CD14-positive monocyte (primary cell): ENCODE measurements around the gene MBNL2. TPM values are rescaled to one million over a fixed set of nuclear protein-coding genes. Genes with fewer than 3 reads are reported as not detected.

Source experiments
- DNase-seq, 3 donors: peaks; one replicate each; pipeline ENCODE4 v3.0.0-alpha.2; 2011 to 2022
- H2AFZ ChIP-seq: 2 replicates; pipeline ENCODE4 v1.6.0; 2012; ENCODE audit warnings: mild to moderate bottlenecking, low read depth, low read length, inconsistent platforms; ENCODE audit not compliant: insufficient read depth, poor library complexity, severe bottlenecking
- H3K27ac ChIP-seq, 2 donors: 1 replicate in 1 of 2; 2 replicates in 1 of 2; pipeline ENCODE4 v1.5.1; 2012 to 2013; ENCODE audit warnings: low read length in 2 of 2, control low read depth in 1 of 2, inconsistent platforms in 1 of 2, low read depth in 1 of 2, mild to moderate bottlenecking in 1 of 2
- H3K27me3 ChIP-seq, 2 donors: one replicate each; pipeline versions ENCODE4 v1.6.0 to v1.6.1; 2011 to 2013; ENCODE audit warnings: low read length in 2 of 2; ENCODE audit not compliant: control insufficient read depth in 2 of 2, insufficient read depth in 2 of 2
- H3K36me3 ChIP-seq, 2 donors: replicated peaks in 1 of 2; 1 replicate in 1 of 2; 2 replicates in 1 of 2; pipeline versions ENCODE4 v1.5.1 to v1.6.1; 2012 to 2013; ENCODE audit warnings: low read length in 2 of 2, control low read depth in 1 of 2, inconsistent platforms in 1 of 2, mild to moderate bottlenecking in 1 of 2; ENCODE audit not compliant: insufficient read depth in 2 of 2, control insufficient read depth in 1 of 2
- H3K4me1 ChIP-seq, 2 donors: 1 replicate in 1 of 2; 2 replicates in 1 of 2; pipeline versions ENCODE4 v1.5.1 to v1.6.1; 2012 to 2013; ENCODE audit warnings: low read length in 2 of 2, control low read depth in 1 of 2, inconsistent platforms in 1 of 2, mild to moderate bottlenecking in 1 of 2, moderate library complexity in 1 of 2; ENCODE audit not compliant: insufficient read depth in 2 of 2, control insufficient read depth in 1 of 2
- H3K4me2 ChIP-seq: replicated peaks from 2 replicates; pipeline ENCODE3; 2012; ENCODE audit warnings: low read length, moderate library complexity, mild to moderate bottlenecking; ENCODE audit not compliant: poor library complexity, severe bottlenecking; ENCODE audit errors: extremely low read depth
- H3K4me3 ChIP-seq, 3 experiments: fragments of 200-600 bp in 1 of 3; sonication (generic) in 1 of 3; replicated peaks in 1 of 3; 1 replicate in 2 of 3; 2 replicates in 1 of 3; pipeline ENCODE4 v1.5.1; 2011 to 2013; ENCODE audit warnings: low read length in 3 of 3, mild to moderate bottlenecking in 3 of 3, control low read depth in 2 of 3, low read depth in 2 of 3, inconsistent platforms in 1 of 3, moderate library complexity in 1 of 3
- H3K79me2 ChIP-seq: 2 replicates; pipeline ENCODE4 v1.6.0; 2012; ENCODE audit warnings: mild to moderate bottlenecking, control low read depth, inconsistent platforms, low read length, moderate library complexity; ENCODE audit not compliant: insufficient read depth
- H3K9ac ChIP-seq: 2 replicates; pipeline ENCODE4 v1.6.0; 2017; ENCODE audit warnings: low read length, mild to moderate bottlenecking; ENCODE audit not compliant: insufficient read depth, poor library complexity, severe bottlenecking
- H3K9me3 ChIP-seq, 2 donors: replicated peaks in 1 of 2; 1 replicate in 1 of 2; 2 replicates in 1 of 2; pipeline versions ENCODE4 v1.5.1 to v1.6.1; 2012 to 2013; ENCODE audit warnings: low read length in 2 of 2, control low read depth in 1 of 2; ENCODE audit not compliant: control insufficient read depth in 1 of 2, insufficient read depth in 1 of 2
- H4K20me1 ChIP-seq: 2 replicates; pipeline ENCODE4 v1.6.0; 2012; ENCODE audit warnings: mild to moderate bottlenecking, low read length, control low read depth, moderate library complexity; ENCODE audit not compliant: insufficient read depth
- H3K27ac Mint-ChIP-seq, 7 donors: one replicate each; pipeline ENCODE4 v1.8.0; 2020; ENCODE audit warnings: mild to moderate bottlenecking in 7 of 7, mixed read lengths in 7 of 7, moderate library complexity in 6 of 7, inconsistent platforms in 2 of 7
- H3K27me3 Mint-ChIP-seq, 3 donors: one replicate each; pipeline ENCODE4 v1.8.0; 2021 to 2022; ENCODE audit warnings: low read depth in 3 of 3, mild to moderate bottlenecking in 3 of 3, mixed read lengths in 3 of 3, moderate library complexity in 3 of 3, inconsistent platforms in 1 of 3
- H3K36me3 Mint-ChIP-seq, 2 donors: one replicate each; pipeline ENCODE4 v1.8.0; 2020; ENCODE audit warnings: mixed read lengths in 2 of 2, inconsistent platforms in 1 of 2, mild to moderate bottlenecking in 1 of 2
- H3K4me1 Mint-ChIP-seq: one replicate; pipeline ENCODE4 v1.8.0; 2020; ENCODE audit warnings: mild to moderate bottlenecking, mixed read lengths
- H3K4me3 Mint-ChIP-seq, 2 donors: one replicate each; pipeline ENCODE4 v1.8.0; 2020; ENCODE audit warnings: mild to moderate bottlenecking in 2 of 2, mixed read lengths in 2 of 2, moderate library complexity in 1 of 2
- H3K9me3 Mint-ChIP-seq, 7 donors: one replicate each; pipeline ENCODE4 v1.8.0; 2020 to 2022; ENCODE audit warnings: mixed read lengths in 7 of 7, mild to moderate bottlenecking in 6 of 7, moderate library complexity in 6 of 7, inconsistent platforms in 2 of 7
- WGBS: methylation state at CpG from one replicate; pipeline ENCODE4 v1.1.5; 2013; ENCODE audit warnings: missing lambda C conversion rate; ENCODE audit not compliant: insufficient coverage; 5-methylcytosine and 5-hydroxymethylcytosine counted together
- intact Hi-C, 2 donors: fragments of 100-400 bp; cut with micrococcal nuclease; formaldehyde crosslinking; loops; one replicate each; pipeline versions ENCODE4 v1.15.0 to v1.15.1; 2023
- polyA plus RNA-seq, 3 donors: library from polyadenylated mRNA; depleted of rRNA in 1 of 3; unstranded in 2 of 3; stranded (reverse) in 1 of 3; fragments of 300-500 nt in 2 of 3; fragments of >200 nt in 1 of 3; fragmentation: Illumina TruSeq in 2 of 3; gene quantifications; 1 replicate in 2 of 3; 2 replicates in 1 of 3; pipeline ENCODE4 v1.2.3, GENCODE V29; 2012 to 2021
- TF ChIP-seq, protein P1 (sequence below): fragments of 200-600 bp; IDR thresholded peaks from one replicate; pipeline ENCODE4 v1.8.0; 2022; ENCODE audit warnings: antibody characterized with exemption, mild to moderate bottlenecking

Gene MBNL2
- polyA plus RNA-seq, 3 donors, result 8.5 to 15.5 (median 13.4) TPM

DNA sequence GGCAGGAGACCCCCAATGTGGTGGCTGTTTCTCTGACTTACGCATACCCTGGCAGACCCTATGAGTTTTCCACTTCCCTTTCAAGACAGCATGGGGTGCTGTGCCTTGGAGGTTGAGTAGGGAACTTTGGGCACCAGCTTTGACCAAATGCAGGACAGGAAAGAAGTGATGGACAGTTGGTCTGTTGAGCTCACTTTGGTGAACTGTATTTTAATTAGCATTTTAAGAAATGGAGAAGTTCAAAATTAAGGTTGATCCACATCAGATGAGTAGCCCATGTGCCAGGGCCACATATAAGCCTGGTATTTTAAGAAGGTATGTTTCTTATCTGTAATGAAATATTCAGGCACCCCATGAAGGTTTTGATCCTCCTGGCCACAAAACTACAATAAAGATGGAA is 165.8 kb downstream of the MBNL2 start:
- Mint-ChIP-seq H3K4me3 (peak overlapping the region; percentile 57 to 84), H3K4me1 (peaks cover 48% of the 10 kb centered on the region), H3K27ac (peak overlapping the region; percentile 89 to 98 (median 96)), H3K9me3 (peaks cover 0 to 2% (median 0%) of the 10 kb centered on the region in 7 donors), H3K27me3 (no peaks in the 10 kb centered on the region), H3K36me3 (peaks cover 10 to 11% of the 10 kb centered on the region in 2 donors)
- peak overlapping the region in 1 of 3 experiments; percentile 67 for H3K4me3 ChIP-seq
- no peaks in the 10 kb centered on the region for H3K9me3 ChIP-seq
- peak overlapping the region; percentile 46 for H2AFZ ChIP-seq
- peak overlapping the region; percentile 87 to 89 for H3K27ac ChIP-seq
- H3K4me2 ChIP-seq, result peak overlapping the region; percentile 71
- no CpG with 5 or more reads among the region's 1 CpG for WGBS
- H3K4me1 ChIP-seq, result peaks cover 51 to 53% of the 10 kb centered on the region in 2 donors
- TF ChIP-seq, protein P1, sequence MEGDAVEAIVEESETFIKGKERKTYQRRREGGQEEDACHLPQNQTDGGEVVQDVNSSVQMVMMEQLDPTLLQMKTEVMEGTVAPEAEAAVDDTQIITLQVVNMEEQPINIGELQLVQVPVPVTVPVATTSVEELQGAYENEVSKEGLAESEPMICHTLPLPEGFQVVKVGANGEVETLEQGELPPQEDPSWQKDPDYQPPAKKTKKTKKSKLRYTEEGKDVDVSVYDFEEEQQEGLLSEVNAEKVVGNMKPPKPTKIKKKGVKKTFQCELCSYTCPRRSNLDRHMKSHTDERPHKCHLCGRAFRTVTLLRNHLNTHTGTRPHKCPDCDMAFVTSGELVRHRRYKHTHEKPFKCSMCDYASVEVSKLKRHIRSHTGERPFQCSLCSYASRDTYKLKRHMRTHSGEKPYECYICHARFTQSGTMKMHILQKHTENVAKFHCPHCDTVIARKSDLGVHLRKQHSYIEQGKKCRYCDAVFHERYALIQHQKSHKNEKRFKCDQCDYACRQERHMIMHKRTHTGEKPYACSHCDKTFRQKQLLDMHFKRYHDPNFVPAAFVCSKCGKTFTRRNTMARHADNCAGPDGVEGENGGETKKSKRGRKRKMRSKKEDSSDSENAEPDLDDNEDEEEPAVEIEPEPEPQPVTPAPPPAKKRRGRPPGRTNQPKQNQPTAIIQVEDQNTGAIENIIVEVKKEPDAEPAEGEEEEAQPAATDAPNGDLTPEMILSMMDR, result no peak
- peak in 1 of 3 donors; percentile 44 for DNase-seq
- peak overlapping the region; percentile 0 for H3K9ac ChIP-seq
- no peaks in the 10 kb centered on the region for H4K20me1 ChIP-seq
- peaks cover 4 to 15% of the 10 kb centered on the region in 2 donors for H3K36me3 ChIP-seq
- H3K27me3 ChIP-seq, result no peaks in the 10 kb centered on the region
- intact Hi-C loops, result loop anchor here in 1 of 2 donors (10.0 kb wide), 1 partner anchor 47 kb away; the partner anchor contains the start of gene RAP2A
- H3K79me2 ChIP-seq, result peaks cover 6% of the 10 kb centered on the region

DNA sequence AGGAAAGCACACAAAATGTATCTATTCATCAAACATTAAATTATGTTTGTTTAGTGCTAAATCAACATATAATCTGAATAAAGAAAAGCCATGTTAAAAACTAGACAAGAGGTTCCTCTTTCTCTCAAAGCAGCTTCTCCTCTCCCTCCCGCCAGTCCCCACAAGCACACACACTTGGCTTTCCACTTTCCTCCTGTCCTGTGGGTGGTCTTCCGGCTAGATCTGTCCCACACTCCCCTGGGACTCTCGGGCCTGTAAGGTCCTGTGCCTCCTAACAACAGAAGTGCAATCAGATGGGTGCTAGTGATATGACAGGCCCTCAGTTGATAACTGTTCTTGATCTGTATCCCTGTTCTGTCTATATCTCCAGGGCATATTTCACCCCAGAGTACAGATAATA is 166.2 kb downstream of the MBNL2 start:
- Mint-ChIP-seq H3K27ac (peak overlapping the region; percentile 84 to 96 (median 89)), H3K4me1 (peaks cover 46% of the 10 kb centered on the region), H3K4me3 (peak overlapping the region in 1 of 2 donors; percentile 65), H3K36me3 (peaks cover 9 to 10% of the 10 kb centered on the region in 2 donors), H3K9me3 (peaks cover 0 to 2% (median 0%) of the 10 kb centered on the region in 7 donors), H3K27me3 (no peaks in the 10 kb centered on the region)
- DNase-seq, result peak in 1 of 3 donors; percentile 17
- 0% methylated on average over 2 of the region's 3 CpGs for WGBS
- TF ChIP-seq, protein P1, result no peak
- Histone ChIP-seq H3K36me3 (peaks cover 6 to 18% of the 10 kb centered on the region in 2 donors), H3K9ac (peak overlapping the region; percentile 33), H4K20me1 (no peaks in the 10 kb centered on the region), H3K27me3 (no peaks in the 10 kb centered on the region), H3K4me1 (peaks cover 51 to 53% of the 10 kb centered on the region in 2 donors), H3K9me3 (no peaks in the 10 kb centered on the region), H3K4me2 (peak overlapping the region; percentile 71), H3K27ac (peak overlapping the region; percentile 40 to 87), H2AFZ (peak overlapping the region; percentile 63), H3K79me2 (peaks cover 6% of the 10 kb centered on the region), H3K4me3 (no peak overlapping the region)
- intact Hi-C loops, result loop anchor here in 1 of 2 donors (10.0 kb wide), 1 partner anchor 46 kb away; the partner anchor contains the start of gene RAP2A
